H1 (cell line): ENCODE data around the gene LRRTM3. TPM values are rescaled to one million over a fixed set of nuclear protein-coding genes. Genes with fewer than 3 reads are reported as not detected.

Experiments
- CTCF ChIA-PET: fragments of 300-600 bp; sonication (Branson Sonifier 250); formaldehyde crosslinking; loops from one replicate; lab custom pipeline; 2021; ENCODE audit not compliant: partially characterized antibody; lab: Charles Lee
- POLR2A ChIA-PET: fragments of 300-600 bp; sonication (Branson Sonifier 250); formaldehyde crosslinking; loops from one replicate; lab custom pipeline; 2021; ENCODE audit warnings: inconsistent platforms; ENCODE audit not compliant: partially characterized antibody; lab: Charles Lee
- DNase-seq, 2 experiments: peaks; one replicate each; pipeline versions ENCODE4 v3.0.0 to v3.0.0-alpha.2; 2010 to 2022; ENCODE audit warnings: low spot score in 2 of 2, low read depth in 1 of 2, mixed read lengths in 1 of 2
- FAIRE-seq: peaks from 2 replicates; lab custom pipeline; 2011; peaks lifted over from hg19 to GRCh38; lab: Jason Lieb, UNC
- H2AFZ ChIP-seq: 2 replicates; pipeline ENCODE4 v1.8.1; 2012; ENCODE audit warnings: low read length, inconsistent platforms
- H2AK5ac ChIP-seq: 2 replicates; pipeline ENCODE4 v1.6.1; 2013; ENCODE audit warnings: low read depth, low read length
- H2BK120ac ChIP-seq: replicated peaks from 2 replicates; pipeline ENCODE3; 2013; ENCODE audit warnings: low read depth, low read length, inconsistent platforms
- H2BK12ac ChIP-seq: 2 replicates; pipeline ENCODE4 v1.6.1; 2013; ENCODE audit warnings: low read depth, low read length
- H2BK15ac ChIP-seq: 2 replicates; pipeline ENCODE4 v1.6.1; 2013; ENCODE audit warnings: low read length
- H2BK20ac ChIP-seq: 2 replicates; pipeline ENCODE4 v1.6.1; 2013; ENCODE audit warnings: low read length
- H2BK5ac ChIP-seq: 2 replicates; pipeline ENCODE4 v1.6.1; 2013; ENCODE audit warnings: low read depth, low read length
- H3K14ac ChIP-seq: 2 replicates; pipeline ENCODE4 v1.6.1; 2013; ENCODE audit warnings: inconsistent platforms; ENCODE audit not compliant: insufficient read length
- H3K18ac ChIP-seq: 2 replicates; pipeline ENCODE4 v1.6.1; 2013; ENCODE audit warnings: low read length; ENCODE audit errors: extremely low read depth
- H3K23ac ChIP-seq: 2 replicates; pipeline ENCODE4 v1.6.1; 2013; ENCODE audit warnings: inconsistent platforms; ENCODE audit not compliant: insufficient read length
- H3K23me2 ChIP-seq: 2 replicates; pipeline ENCODE4 v1.6.1; 2013; ENCODE audit warnings: low read depth, low read length
- H3K27ac ChIP-seq: 2 replicates; pipeline ENCODE4 v1.6.1; 2011; ENCODE audit warnings: low read depth, low read length, inconsistent platforms
- H3K27me3 ChIP-seq, 4 experiments: replicated peaks in 1 of 4; 1 replicate in 1 of 4; 2 replicates in 3 of 4; pipeline versions ENCODE4 v1.6.1 to v1.8.1; 2011 to 2013; ENCODE audit warnings: low read length in 3 of 4, mild to moderate bottlenecking in 3 of 4, inconsistent platforms in 2 of 4, mixed read lengths in 2 of 4, moderate library complexity in 1 of 4; ENCODE audit not compliant: control insufficient read depth in 3 of 4, insufficient read depth in 3 of 4; ENCODE audit errors: extremely low read depth in 1 of 4
- H3K36me3 ChIP-seq, 4 experiments: 2 replicates each; pipeline versions ENCODE4 v1.6.1 to v1.8.1; 2011 to 2013; ENCODE audit warnings: mild to moderate bottlenecking in 4 of 4, low read length in 3 of 4, moderate library complexity in 2 of 4, control low read depth in 1 of 4, inconsistent platforms in 1 of 4; ENCODE audit not compliant: insufficient read depth in 4 of 4, control insufficient read depth in 2 of 4
- H3K4ac ChIP-seq: replicated peaks from 2 replicates; pipeline ENCODE3; 2013; ENCODE audit warnings: low read length, low read depth, mixed read lengths, inconsistent platforms; ENCODE audit not compliant: insufficient read length
- H3K4me1 ChIP-seq, 4 experiments: replicated peaks in 1 of 4; 1 replicate in 1 of 4; 2 replicates in 3 of 4; pipeline versions ENCODE4 v1.6.1 to v1.8.1; 2011 to 2013; ENCODE audit warnings: low read length in 3 of 4, inconsistent platforms in 2 of 4, mixed read lengths in 1 of 4; ENCODE audit not compliant: insufficient read depth in 4 of 4, control insufficient read depth in 3 of 4
- H3K4me2 ChIP-seq, 2 experiments: 2 replicates each; pipeline versions ENCODE4 v1.6.1 to v1.8.1; 2011 to 2013; ENCODE audit warnings: low read depth in 2 of 2, low read length in 2 of 2, control low read depth in 1 of 2, inconsistent platforms in 1 of 2, mild to moderate bottlenecking in 1 of 2; ENCODE audit not compliant: insufficient read depth in 1 of 2
- H3K4me3 ChIP-seq, 4 experiments: fragments of 200-600, 300-600 bp in 1 of 4; sonication (generic), shearing (Covaris generic), sonication (Bioruptor Twin) in 1 of 4; 2 replicates each; pipeline versions ENCODE4 v1.5.1 to v1.8.1; 2011 to 2016; ENCODE audit warnings: low read length in 4 of 4, low read depth in 3 of 4, control low read depth in 2 of 4, inconsistent platforms in 2 of 4, mild to moderate bottlenecking in 2 of 4, mixed read lengths in 1 of 4, moderate library complexity in 1 of 4; ENCODE audit not compliant: insufficient read depth in 2 of 4; ENCODE audit errors: extremely low read depth in 1 of 4
- H3K56ac ChIP-seq: replicated peaks from 2 replicates; pipeline ENCODE3; 2013; ENCODE audit warnings: low read depth, mild to moderate bottlenecking, mixed read lengths, low read length, inconsistent platforms; ENCODE audit not compliant: insufficient read length
- H3K79me1 ChIP-seq: 2 replicates; pipeline ENCODE4 v1.6.1; 2013; ENCODE audit warnings: low read depth, low read length, control low read depth
- H3K79me2 ChIP-seq, 2 experiments: 2 replicates each; pipeline versions ENCODE4 v1.6.1 to v1.8.1; 2012 to 2013; ENCODE audit warnings: low read length in 2 of 2, mild to moderate bottlenecking in 2 of 2, inconsistent platforms in 1 of 2; ENCODE audit not compliant: insufficient read depth in 2 of 2, control insufficient read depth in 1 of 2
- H3K9ac ChIP-seq, 4 experiments: replicated peaks in 1 of 4; 1 replicate in 1 of 4; 2 replicates in 3 of 4; pipeline versions ENCODE4 v1.6.1 to v1.8.1; 2011 to 2013; ENCODE audit warnings: low read depth in 3 of 4, low read length in 3 of 4, control low read depth in 2 of 4, mild to moderate bottlenecking in 2 of 4, moderate library complexity in 2 of 4, inconsistent platforms in 1 of 4; ENCODE audit errors: extremely low read depth in 1 of 4
- H3K9me3 ChIP-seq, 2 experiments: 2 replicates each; pipeline versions ENCODE4 v1.6.1 to v1.8.1; 2012 to 2013; ENCODE audit warnings: mild to moderate bottlenecking in 2 of 2, moderate library complexity in 2 of 2, control low read depth in 1 of 2, inconsistent platforms in 1 of 2, low read depth in 1 of 2, low read length in 1 of 2, mixed read lengths in 1 of 2; ENCODE audit not compliant: insufficient read depth in 2 of 2
- H4K20me1 ChIP-seq, 2 experiments: replicated peaks in 1 of 2; 2 replicates each; pipeline versions ENCODE3 to v1.8.1; 2011 to 2013; ENCODE audit warnings: inconsistent platforms in 2 of 2, low read length in 2 of 2, mild to moderate bottlenecking in 1 of 2; ENCODE audit not compliant: insufficient read depth in 2 of 2, control insufficient read depth in 1 of 2
- H4K5ac ChIP-seq: 2 replicates; pipeline ENCODE4 v1.6.1; 2013; ENCODE audit warnings: low read length, low read depth, mixed read lengths, inconsistent platforms; ENCODE audit not compliant: insufficient read length
- H4K8ac ChIP-seq: 2 replicates; pipeline ENCODE4 v1.8.0; 2013; ENCODE audit warnings: mild to moderate bottlenecking, moderate library complexity, low read length, inconsistent platforms; ENCODE audit not compliant: insufficient read depth; ENCODE audit errors: extremely low read depth
- H4K91ac ChIP-seq: replicated peaks from 2 replicates; pipeline ENCODE3; 2013; ENCODE audit warnings: low read length, mixed read lengths, inconsistent platforms; ENCODE audit not compliant: insufficient read length
- ASH2L ChIP-seq: fragments of 200-600, 300-600 bp; sonication (generic); IDR thresholded peaks from one replicate; pipeline ENCODE4 v1.7.1; 2017; ENCODE audit warnings: low read length
- ATF2 ChIP-seq: IDR thresholded peaks from 2 replicates; pipeline ENCODE4 v1.6.1; 2012; ENCODE audit warnings: low read length, inconsistent platforms
- ATF3 ChIP-seq: IDR thresholded peaks from 2 replicates; pipeline ENCODE4 v1.6.1; 2011; ENCODE audit warnings: low read depth, mild to moderate bottlenecking, low read length; ENCODE audit not compliant: insufficient read depth
- CBX5 ChIP-seq: fragments of 300-800, 300-1000 bp; sonication (generic); IDR thresholded peaks from 2 replicates; pipeline ENCODE4 v1.7.1; 2016; ENCODE audit warnings: antibody characterized with exemption, low read length, low read depth
- CREB1 ChIP-seq: IDR thresholded peaks from 2 replicates; pipeline ENCODE4 v1.6.1; 2012; ENCODE audit warnings: inconsistent platforms
- EZH2 ChIP-seq: fragments of 200-600 bp; sonication (generic); IDR thresholded peaks from 2 replicates; pipeline ENCODE4 v1.7.1; 2012; ENCODE audit warnings: low read depth, mild to moderate bottlenecking, moderate library complexity, low read length, inconsistent platforms; ENCODE audit not compliant: severe bottlenecking
- KDM1A ChIP-seq: fragments of 200-600, 300-600 bp; sonication (generic); IDR thresholded peaks from 2 replicates; pipeline ENCODE4 v1.7.1; 2016; ENCODE audit warnings: mild to moderate bottlenecking, low read length, borderline replicate concordance
- NRF1 ChIP-seq: IDR thresholded peaks from 2 replicates; pipeline ENCODE4 v1.6.1; 2011; ENCODE audit warnings: mild to moderate bottlenecking, low read depth, low read length, improper control_type of control experiment
- POLR2AphosphoS5 ChIP-seq: IDR thresholded peaks from 2 replicates; pipeline ENCODE4 v1.6.1; 2011; ENCODE audit warnings: low read depth, low read length
- RBBP5 ChIP-seq: IDR thresholded peaks from 2 replicates; pipeline ENCODE4 v1.7.1; 2012; ENCODE audit warnings: low read depth, mild to moderate bottlenecking, inconsistent platforms, low read length, moderate library complexity, borderline replicate concordance
- SIX5 ChIP-seq: IDR thresholded peaks from 2 replicates; pipeline ENCODE4 v1.6.1; 2011; ENCODE audit warnings: mild to moderate bottlenecking, low read depth, low read length
- SP2 ChIP-seq: IDR thresholded peaks from 2 replicates; pipeline ENCODE4 v1.6.1; 2012; ENCODE audit warnings: mild to moderate bottlenecking, low read length, inconsistent platforms
- YY1 ChIP-seq: IDR thresholded peaks from 2 replicates; pipeline ENCODE4 v1.6.1; 2011; ENCODE audit warnings: low read depth, mild to moderate bottlenecking, low read length
- WGBS, 2 experiments: shearing (Covaris generic) in 1 of 2; methylation state at CpG; one replicate each; pipeline versions ENCODE4 v1.1.6 to v1.1.7; 2013 to 2015; ENCODE audit warnings: low lambda C conversion rate in 2 of 2, mixed read lengths in 2 of 2, inconsistent platforms in 1 of 2, low coverage in 1 of 2, missing lambda C conversion rate in 1 of 2; ENCODE audit not compliant: insufficient replicate concordance in 2 of 2, insufficient coverage in 1 of 2, insufficient read length in 1 of 2; ENCODE audit errors: extremely low coverage in 1 of 2, missing lambda C conversion rate in 1 of 2; 5-methylcytosine and 5-hydroxymethylcytosine counted together
- polyA plus RNA-seq, 7 experiments: library from polyadenylated mRNA; depleted of rRNA in 3 of 7; stranded (reverse) in 5 of 7; unstranded in 2 of 7; fragments of >200 nt in 5 of 7; fragments of 200-250 nt in 2 of 7; gene quantifications; 1 replicate in 5 of 7; 2 replicates in 1 of 7; 4 replicates in 1 of 7; pipeline versions ENCODE4 v1.2.1 to v1.2.3, GENCODE V29; 2011 to 2013; ENCODE audit warnings: missing spikeins in 2 of 7, mixed read lengths in 2 of 7
- total RNA-seq: library from RNA; stranded (reverse); fragmentation: NEBNext Ultra II Directional; extraction: Animal tissue kit (Norgen Biotek cat#: 25700); gene quantifications from 2 replicates; pipeline ENCODE4 v1.2.1, GENCODE V29; 2021

LRRTM3 gene
- total and polyA plus RNA-seq, 2 of the 8 experiments (the other 6 are each of a cell fraction or from before 2014, with no cell fraction given), result 0.33 to 0.48 TPM

- Histone ChIP-seq H2BK15ac (no peak overlapping the region), H4K20me1 (no peaks in the 10 kb centered on the region), H3K36me3 (no peaks in the 10 kb centered on the region), H3K23me2 (no peaks in the 10 kb centered on the region), H2BK12ac (no peak overlapping the region), H3K23ac (no peak overlapping the region), H3K79me2 (no peaks in the 10 kb centered on the region), H3K27ac (no peak overlapping the region), H3K4ac (no peak overlapping the region), H3K27me3 (no peaks in the 10 kb centered on the region), H3K4me2 (no peak overlapping the region), H3K9ac (no peak overlapping the region), H4K8ac (no peak overlapping the region), H2AFZ (no peak overlapping the region), H3K14ac (no peak overlapping the region), H3K79me1 (no peaks in the 10 kb centered on the region), H3K4me3 (no peak overlapping the region), H2BK20ac (no peak overlapping the region), H3K56ac (no peak overlapping the region), H2AK5ac (no peak overlapping the region), H2BK120ac (no peak overlapping the region), H2BK5ac (no peak overlapping the region), H3K4me1 (no peaks in the 10 kb centered on the region), H4K5ac (no peak overlapping the region), H3K18ac (no peak overlapping the region), H4K91ac (no peak overlapping the region), H3K9me3 (no peaks in the 10 kb centered on the region)
- FAIRE-seq (no peak), DNase-seq (no peak)
- CTCF ChIA-PET, result interaction anchor here (1.0 to 1.3 kb wide), 3 partner anchors 10 to 429 kb away, joined by 3 read pairs; no protein-coding TSS in a partner anchor
- POLR2A ChIA-PET, result no interaction called here
- 88% methylated on average over 4 of the region's 4 CpGs; no CpG with 5 or more reads in 1 of the 2 experiments for WGBS, 2 experiments
- TF ChIP-seq KDM1A, result no peak
- no peak for TF ChIP-seq CREB1
- no peak for TF ChIP-seq SP2
- no peak for TF ChIP-seq ASH2L
- TF ChIP-seq EZH2, result no peak
- no peak for TF ChIP-seq NRF1
- TF ChIP-seq ATF2, result no peak
- no peak for TF ChIP-seq RBBP5
- TF ChIP-seq SIX5, result no peak
- no peak for TF ChIP-seq CBX5
- no peak for TF ChIP-seq POLR2AphosphoS5
- no peak for TF ChIP-seq ATF3
- TF ChIP-seq YY1, result no peak
These were observed 39.1 kb downstream of the LRRTM3 start for GRCh38 chr10:66964946-66965345.
